ENCODE results near the gene VSIG2.
A peak's percentile ranks its signal among the peaks of the same experiment; 100 is the strongest.

The VSIG2 gene

DNA sequence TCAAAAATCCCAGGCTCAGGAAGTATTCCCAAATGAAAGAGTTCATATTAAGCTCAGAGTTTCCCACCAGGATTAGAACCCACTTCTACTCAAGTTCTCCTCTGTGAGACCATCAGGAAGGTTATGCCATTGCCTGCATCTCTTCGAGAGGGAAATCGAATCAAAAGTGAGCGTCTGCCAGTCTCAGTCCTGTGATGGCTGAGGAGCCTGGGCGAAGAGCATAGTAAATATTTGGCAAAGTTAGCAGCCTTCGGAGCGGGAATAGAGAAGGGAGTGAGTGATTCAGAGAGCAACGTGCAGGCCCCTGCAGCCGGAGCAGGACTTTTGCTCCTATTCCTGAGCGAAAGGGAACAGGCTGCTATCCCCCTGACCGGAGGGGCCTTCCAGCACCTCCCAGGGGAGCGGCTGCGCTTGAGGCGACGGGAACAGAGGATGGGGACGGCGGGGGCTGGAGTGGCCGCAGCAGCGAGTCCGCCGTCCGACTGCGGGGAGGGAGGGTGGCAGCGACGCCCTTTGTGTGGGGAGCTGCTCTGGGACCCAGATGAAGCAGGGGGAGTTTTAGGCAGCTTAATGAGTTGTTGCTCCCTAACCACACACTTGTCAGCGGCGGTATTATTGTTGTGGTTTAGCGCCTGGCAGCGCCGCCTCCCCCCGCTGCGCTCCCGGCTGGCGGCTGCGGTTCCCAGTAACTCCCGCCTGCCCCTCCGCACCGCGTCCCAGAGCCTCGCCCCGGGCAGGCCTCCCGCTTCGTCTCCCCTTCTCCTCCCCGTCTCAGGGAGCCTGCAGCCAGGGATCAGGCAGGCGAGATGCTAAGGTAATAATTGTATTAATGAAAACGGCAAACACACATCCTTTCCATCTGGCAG, 34.0 kb downstream of the VSIG2 start:
- DNase-seq (ENCODE audit: low read depth): no peak
- peak overlapping the region; percentile 47 for H3K4me3 ChIP-seq (ENCODE audit: low read length)
- TF ChIP-seq, protein P1, sequence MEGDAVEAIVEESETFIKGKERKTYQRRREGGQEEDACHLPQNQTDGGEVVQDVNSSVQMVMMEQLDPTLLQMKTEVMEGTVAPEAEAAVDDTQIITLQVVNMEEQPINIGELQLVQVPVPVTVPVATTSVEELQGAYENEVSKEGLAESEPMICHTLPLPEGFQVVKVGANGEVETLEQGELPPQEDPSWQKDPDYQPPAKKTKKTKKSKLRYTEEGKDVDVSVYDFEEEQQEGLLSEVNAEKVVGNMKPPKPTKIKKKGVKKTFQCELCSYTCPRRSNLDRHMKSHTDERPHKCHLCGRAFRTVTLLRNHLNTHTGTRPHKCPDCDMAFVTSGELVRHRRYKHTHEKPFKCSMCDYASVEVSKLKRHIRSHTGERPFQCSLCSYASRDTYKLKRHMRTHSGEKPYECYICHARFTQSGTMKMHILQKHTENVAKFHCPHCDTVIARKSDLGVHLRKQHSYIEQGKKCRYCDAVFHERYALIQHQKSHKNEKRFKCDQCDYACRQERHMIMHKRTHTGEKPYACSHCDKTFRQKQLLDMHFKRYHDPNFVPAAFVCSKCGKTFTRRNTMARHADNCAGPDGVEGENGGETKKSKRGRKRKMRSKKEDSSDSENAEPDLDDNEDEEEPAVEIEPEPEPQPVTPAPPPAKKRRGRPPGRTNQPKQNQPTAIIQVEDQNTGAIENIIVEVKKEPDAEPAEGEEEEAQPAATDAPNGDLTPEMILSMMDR (conservative IDR thresholded peaks at IDR 0.05; ENCODE audit: low read length): no peak

DNA sequence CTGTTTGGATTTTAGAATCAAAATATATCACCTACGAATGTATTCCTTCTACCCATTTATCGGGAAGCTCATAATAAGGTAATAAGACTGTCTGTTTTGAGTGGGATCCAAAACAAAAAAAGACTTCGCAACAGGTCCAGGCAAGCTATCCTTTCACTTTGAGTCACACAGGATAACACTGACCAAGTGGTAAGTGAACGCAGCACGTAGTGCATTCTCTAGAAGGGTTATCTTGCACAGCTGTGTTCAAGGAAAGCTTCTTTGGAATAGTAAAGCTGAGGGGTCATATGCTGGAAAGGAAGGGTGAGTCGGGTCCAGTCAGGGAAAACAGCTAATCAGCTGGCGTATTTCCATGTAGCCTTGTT, 34.7 kb downstream of the VSIG2 start:
- no peak for DNase-seq (ENCODE audit: low read depth)
- TF ChIP-seq, protein P1 (conservative IDR thresholded peaks at IDR 0.05; ENCODE audit: low read length): no peak
- no peak overlapping the region for H3K4me3 ChIP-seq (ENCODE audit: low read length)

DNA sequence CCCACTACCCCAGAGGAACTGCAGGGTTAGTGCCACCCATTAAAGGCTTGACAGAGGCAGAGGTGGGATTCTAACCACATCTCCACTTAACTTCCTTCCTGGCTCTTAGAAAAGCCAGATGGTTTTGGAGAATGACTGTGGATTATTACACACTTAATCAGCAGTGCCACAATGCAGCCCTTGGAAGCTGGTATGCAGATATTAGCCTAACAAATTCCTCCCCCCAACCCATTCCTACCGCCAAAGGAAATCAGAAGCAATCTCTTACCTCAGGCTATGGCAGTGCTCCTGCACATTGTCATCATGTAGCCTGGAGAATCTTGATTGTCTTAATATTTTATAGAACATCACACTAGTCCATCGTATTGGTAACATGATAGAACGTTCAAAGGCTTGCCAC, 35.5 kb downstream of the VSIG2 start:
- DNase-seq (ENCODE audit: low read depth): peak; percentile 38
- TF ChIP-seq, protein P1 (conservative IDR thresholded peaks at IDR 0.05; ENCODE audit: low read length): no peak
- H3K4me3 ChIP-seq (ENCODE audit: low read length): no peak overlapping the region

DNA sequence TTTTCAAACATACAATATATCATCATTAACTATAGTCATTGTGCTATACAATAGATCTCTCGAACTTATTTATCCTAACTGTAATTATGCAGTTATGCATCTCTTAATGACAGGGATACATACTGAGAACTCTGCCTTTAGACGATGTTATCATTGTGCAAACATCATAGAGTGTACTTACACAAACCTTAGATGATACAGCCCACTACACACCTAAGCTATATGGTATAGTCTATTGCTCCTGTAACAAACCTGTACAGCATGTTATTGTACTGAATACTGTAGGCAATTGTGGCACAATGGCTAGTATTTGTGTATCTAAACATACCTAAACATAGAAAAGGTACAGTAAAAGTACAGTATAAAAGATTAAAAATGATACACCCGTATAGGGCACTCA, 39.7 kb downstream of the VSIG2 start:
- no peak overlapping the region for H3K4me3 ChIP-seq (ENCODE audit: low read length)
- TF ChIP-seq, protein P1 (conservative IDR thresholded peaks at IDR 0.05; ENCODE audit: low read length): no peak
- no peak for DNase-seq (ENCODE audit: low read depth)

DNA sequence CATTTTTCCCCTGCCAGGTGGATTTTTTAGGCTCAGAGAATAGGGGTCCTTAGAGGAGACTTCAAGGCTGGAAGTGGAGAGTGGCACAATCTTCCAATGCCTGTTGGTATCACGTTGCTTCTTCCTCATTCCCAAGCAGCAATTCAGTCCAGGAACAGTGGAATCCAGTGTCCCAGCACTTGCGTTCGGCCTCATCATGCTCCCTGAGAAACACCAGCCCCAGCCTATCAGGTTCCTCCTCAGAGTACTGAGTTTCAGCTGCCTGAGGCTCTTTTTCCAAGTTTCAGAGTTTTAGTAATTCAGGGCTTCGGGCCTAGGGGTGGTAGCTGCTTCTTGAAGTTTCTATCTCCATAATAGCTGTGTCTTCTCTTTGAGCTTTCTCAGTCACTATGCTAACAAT, 44.2 kb downstream of the VSIG2 start:
- TF ChIP-seq, protein P1 (conservative IDR thresholded peaks at IDR 0.05; ENCODE audit: low read length): no peak
- DNase-seq (ENCODE audit: low read depth): no peak

DNA sequence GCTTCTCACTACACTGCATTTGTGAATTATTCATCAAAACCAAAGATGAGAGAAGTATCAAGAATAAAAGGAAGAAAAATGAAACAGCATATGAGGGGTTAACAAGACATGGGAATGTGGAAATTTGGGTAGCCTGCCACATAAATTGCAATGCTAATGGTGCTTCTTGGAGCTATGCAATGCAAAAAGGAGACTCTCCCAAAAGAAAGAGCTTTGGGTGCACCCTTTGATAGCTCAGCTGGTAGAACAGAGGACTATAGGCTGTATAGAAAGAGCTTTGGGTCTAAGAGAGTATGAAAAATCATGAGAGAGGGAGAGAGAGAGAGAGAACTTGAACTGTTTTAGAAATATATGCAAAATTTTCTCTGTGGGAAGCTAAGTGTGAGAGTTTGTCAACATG, 52.0 kb downstream of the VSIG2 start:
- no peak overlapping the region for H3K4me3 ChIP-seq (ENCODE audit: low read length)
- DNase-seq (ENCODE audit: low read depth): no peak
- TF ChIP-seq, protein P1 (conservative IDR thresholded peaks at IDR 0.05; ENCODE audit: low read length): no peak

More for the DNA sequence above, 44.2 kb downstream of the VSIG2 start:
- H3K4me3 ChIP-seq (ENCODE audit: low read length): no peak overlapping the region

DNA sequence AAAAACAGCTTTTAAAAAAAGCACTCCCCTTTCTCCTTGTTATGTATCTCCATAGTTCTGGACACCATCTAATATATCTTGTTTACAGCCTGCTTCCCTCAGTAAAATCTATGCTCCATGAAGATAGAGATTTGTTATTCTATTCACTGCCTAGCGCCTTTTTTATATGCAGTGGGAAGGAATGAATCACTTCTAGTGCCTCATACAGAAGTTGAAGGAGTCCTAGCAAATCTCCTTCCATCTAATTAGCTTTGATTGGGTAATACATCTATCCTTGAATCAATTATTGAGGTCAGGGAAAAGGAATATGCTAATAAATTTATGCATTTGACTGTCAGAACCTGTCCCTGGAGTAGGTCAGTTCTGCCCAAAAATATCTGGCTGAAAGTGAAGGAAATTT, 52.5 kb downstream of the VSIG2 start:
- no peak overlapping the region for H3K4me3 ChIP-seq (ENCODE audit: low read length)
- no peak for DNase-seq (ENCODE audit: low read depth)
- TF ChIP-seq, protein P1 (conservative IDR thresholded peaks at IDR 0.05; ENCODE audit: low read length): no peak
